NB4 (cell line): ENCODE data around the gene TNPO1.
"Not testable (repeated sequence)": the region's sequence is repeated elsewhere in the genome, so short reads cannot be mapped to it uniquely, and the experiment has no call there.

Experiments
- CTCF ChIP-seq: IDR thresholded peaks from one replicate; pipeline ENCODE4 v1.5.1; 2012; ENCODE audit warnings: low read depth, low read length
- POLR2A ChIP-seq: IDR thresholded peaks from 2 replicates; pipeline ENCODE4 v1.6.1; 2011; ENCODE audit warnings: mild to moderate bottlenecking; ENCODE audit not compliant: insufficient read length; ENCODE audit errors: extremely low read depth

DNA sequence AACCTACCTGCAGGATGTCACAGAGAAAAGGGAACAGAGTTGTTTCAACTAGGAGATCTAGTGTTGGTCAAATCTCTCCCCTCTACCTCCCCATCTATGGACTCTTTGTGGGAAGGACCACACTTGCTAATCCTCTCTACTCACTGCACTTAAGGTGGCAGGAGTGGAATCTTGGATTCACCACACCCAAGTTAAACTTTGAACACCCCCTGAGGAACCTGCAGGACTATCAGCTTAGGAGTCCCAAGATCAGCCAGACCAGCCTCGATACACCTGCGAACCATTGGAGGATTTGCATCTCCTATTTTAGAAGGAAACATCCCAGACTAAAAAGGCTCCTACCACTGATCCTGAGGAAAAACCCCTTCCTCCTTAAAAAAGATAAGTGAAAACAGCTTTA, 116.2 kb downstream of the TNPO1 start:
- TF ChIP-seq CTCF, POLR2A: not testable (repeated sequence)
